ENCODE data around the gene MYO1E.

DNA sequence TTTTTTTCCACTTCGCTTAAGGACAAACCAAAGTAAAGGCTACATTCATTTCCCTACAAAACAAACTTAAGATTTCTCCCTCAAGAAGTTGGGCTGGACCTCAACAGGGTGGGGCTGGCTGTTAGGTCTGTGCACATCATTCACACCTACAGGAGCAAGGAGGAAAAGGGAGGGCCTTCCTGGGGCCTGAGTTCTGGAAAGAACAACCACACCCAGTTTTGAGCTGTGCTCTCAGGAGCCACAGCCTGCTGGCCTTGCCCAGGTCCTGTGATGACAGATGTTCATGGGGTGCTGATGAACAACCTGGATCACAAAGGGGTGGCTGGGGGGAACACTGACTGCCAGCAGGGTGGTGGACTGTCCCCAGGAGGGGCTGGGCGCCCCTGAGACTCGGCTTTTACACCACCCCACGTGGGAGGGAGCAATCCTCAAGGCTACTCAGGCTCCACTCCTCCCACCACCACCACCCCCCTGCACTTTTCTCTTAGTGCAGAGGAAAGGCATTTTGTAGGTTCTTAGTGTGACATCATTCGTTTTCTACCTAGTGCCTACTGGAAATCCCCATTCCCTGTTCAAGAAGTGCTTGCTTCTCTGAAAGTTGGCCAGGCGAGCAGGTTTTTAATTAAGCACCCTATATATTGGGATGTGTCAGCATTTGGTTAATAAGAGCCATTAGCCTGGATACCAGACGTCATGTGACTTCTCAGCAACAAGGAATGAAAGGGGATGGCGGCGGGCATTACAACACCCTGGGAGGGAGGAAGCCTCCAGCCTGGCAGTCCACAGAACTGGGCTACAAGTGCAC is 232.0 kb downstream of the MYO1E start:
- TF ChIP-seq, protein P1, sequence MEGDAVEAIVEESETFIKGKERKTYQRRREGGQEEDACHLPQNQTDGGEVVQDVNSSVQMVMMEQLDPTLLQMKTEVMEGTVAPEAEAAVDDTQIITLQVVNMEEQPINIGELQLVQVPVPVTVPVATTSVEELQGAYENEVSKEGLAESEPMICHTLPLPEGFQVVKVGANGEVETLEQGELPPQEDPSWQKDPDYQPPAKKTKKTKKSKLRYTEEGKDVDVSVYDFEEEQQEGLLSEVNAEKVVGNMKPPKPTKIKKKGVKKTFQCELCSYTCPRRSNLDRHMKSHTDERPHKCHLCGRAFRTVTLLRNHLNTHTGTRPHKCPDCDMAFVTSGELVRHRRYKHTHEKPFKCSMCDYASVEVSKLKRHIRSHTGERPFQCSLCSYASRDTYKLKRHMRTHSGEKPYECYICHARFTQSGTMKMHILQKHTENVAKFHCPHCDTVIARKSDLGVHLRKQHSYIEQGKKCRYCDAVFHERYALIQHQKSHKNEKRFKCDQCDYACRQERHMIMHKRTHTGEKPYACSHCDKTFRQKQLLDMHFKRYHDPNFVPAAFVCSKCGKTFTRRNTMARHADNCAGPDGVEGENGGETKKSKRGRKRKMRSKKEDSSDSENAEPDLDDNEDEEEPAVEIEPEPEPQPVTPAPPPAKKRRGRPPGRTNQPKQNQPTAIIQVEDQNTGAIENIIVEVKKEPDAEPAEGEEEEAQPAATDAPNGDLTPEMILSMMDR (conservative IDR thresholded peaks at IDR 0.05 in 1 of 2, IDR thresholded peaks at IDR 0.05 in 1 of 2; ENCODE audit: extremely low read depth in 1 of 2, insufficient read depth in 1 of 2, low read depth in 1 of 2, low read length in 2 of 2) = no peak
- TF ChIP-seq EZH2 (IDR thresholded peaks at IDR 0.05; ENCODE audit: borderline replicate concordance, low read length) = no peak

Data from mammary epithelial cell (primary cell).